Mononuclear cell (primary cell): Measurements from ENCODE around the gene FAM20C. TPM values are rescaled to one million over a fixed set of nuclear protein-coding genes. Genes with fewer than 3 reads are reported as not detected.

Source experiments
- H3K27me3 ChIP-seq: 2 replicates; pipeline ENCODE4 v1.6.0; 2011; ENCODE audit warnings: low read length, control low read depth; ENCODE audit not compliant: insufficient read depth
- H3K4me1 ChIP-seq: 2 replicates; pipeline ENCODE4 v1.5.1; 2011; ENCODE audit warnings: mild to moderate bottlenecking, low read length, control low read depth; ENCODE audit not compliant: insufficient read depth
- H3K4me3 ChIP-seq: 2 replicates; pipeline ENCODE4 v1.5.1; 2011; ENCODE audit warnings: mild to moderate bottlenecking, low read length, moderate library complexity
- H3K9me3 ChIP-seq: 2 replicates; pipeline ENCODE4 v1.5.1; 2011; ENCODE audit warnings: low read depth, mild to moderate bottlenecking, control low read depth, low read length
- total RNA-seq: library from RNA; depleted of rRNA; stranded (reverse); fragments of >200 nt; gene quantifications from one replicate; pipeline ENCODE4 v1.2.3, GENCODE V29; 2012

Gene FAM20C
- total RNA-seq, 1 donor, result 15.3 TPM

DNA sequence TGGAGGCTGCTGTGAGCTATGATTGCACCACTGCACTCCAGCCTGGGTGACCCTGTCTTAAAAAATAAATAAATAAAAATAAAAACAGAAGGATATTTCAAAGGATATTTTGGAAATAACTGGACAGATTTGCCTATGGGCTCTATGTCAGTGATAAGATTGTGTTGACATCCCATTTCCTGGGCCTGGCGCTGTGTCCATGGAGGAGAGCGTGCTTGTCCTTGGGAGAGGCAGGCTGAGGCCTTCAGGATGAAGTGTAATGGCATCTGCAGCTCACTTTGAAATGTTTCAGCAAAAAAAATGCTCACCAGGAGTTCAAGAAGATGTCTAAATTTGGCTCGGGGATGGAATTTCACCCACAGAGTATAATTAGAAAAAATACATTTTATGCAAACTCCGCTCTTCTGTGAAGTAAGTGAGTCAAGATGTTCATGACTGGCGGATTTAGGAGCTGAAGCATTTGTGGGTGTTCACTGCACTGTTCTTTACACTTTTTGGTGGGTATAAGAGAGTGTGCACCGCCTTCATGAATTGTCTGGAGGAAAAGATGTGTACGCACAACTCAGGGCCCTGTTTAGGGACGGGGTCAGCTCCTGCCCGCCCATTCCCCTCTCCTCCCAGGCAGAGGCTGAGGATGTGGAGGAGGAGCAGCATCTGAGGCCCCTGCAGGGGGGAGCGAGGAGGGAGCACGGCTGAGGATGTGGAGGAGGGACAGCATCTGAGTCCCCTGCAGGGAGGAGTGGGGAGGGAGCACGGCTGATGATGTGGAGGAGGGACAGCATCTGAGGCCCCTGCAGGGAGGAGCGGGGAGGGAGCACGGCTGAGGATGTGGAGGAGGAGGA is 79.1 kb downstream of the FAM20C start:
- Histone ChIP-seq H3K4me3 (no peak overlapping the region), H3K9me3 (no peaks in the 10 kb centered on the region), H3K27me3 (no peaks in the 10 kb centered on the region), H3K4me1 (no peaks in the 10 kb centered on the region)

DNA sequence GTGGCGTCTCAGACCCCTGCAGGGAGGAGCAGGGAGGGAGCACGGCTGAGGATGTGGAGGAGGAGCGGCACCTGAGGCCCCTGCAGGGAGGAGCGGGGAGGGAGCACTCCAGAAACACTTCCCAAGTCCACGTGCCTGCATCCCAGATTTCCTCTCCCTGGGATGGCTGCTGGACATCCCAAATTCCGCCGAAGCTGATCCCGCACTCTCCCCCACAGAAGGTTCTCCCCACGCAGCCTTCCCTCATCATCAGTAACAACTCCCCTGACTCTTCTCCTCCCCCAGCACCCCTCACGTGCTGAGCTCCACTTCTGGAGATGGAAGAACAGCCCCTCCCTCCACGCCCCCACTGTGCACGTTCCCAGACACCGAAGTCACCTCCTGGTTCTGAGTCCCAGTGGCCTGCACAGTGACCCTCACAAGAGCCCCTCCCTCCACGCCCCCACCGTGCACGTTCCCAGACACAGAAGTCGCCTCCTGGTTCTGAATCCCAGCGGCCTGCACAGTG is 79.8 kb downstream of the FAM20C start:
- H3K4me3 ChIP-seq, result no peak overlapping the region
- no peaks in the 10 kb centered on the region for H3K9me3 ChIP-seq
- H3K27me3 ChIP-seq, result no peaks in the 10 kb centered on the region
- no peaks in the 10 kb centered on the region for H3K4me1 ChIP-seq

DNA sequence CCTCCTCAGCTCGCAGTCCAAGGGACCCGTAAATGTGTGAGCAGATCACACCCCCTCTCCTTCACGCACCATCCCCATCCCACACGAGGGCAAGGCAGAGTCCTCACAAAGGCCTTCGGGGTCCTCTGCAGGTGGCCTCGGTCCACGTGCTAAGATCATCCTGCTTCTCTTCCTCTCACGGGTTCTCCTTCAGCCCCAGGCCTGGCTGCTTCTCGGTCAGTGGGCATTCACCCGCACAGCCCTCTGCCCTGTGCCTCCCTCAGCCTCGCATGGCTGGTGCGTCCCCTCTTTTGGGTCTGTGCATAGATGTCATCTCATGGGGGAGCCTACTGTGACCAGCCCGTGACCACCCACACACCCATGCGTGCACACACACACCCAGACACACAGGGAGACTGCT is 80.3 kb downstream of the FAM20C start:
- no peaks in the 10 kb centered on the region for H3K9me3 ChIP-seq
- H3K4me3 ChIP-seq, result no peak overlapping the region
- H3K27me3 ChIP-seq, result no peaks in the 10 kb centered on the region
- no peaks in the 10 kb centered on the region for H3K4me1 ChIP-seq

DNA sequence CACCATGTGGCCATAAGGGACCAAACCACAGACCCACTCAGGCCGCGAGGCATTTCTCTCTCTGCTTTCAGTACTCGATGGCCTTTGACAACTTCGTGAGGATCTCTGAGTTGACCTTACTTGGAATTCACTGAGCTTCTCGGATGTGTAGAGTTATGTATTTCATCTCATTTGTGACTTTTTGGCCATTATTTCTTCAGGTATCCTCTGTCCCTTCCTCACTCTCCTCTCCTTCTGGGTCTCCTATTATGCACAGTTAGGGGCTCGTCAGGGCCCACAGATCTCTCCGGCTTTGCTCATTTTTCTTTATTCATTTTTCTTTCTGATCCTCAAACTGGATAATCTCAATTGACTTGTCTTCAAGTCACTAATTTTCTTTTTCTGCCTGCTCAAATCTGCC is 81.0 kb downstream of the FAM20C start:
- no peaks in the 10 kb centered on the region for H3K27me3 ChIP-seq
- no peaks in the 10 kb centered on the region for H3K4me1 ChIP-seq
- no peaks in the 10 kb centered on the region for H3K9me3 ChIP-seq
- H3K4me3 ChIP-seq, result no peak overlapping the region

DNA sequence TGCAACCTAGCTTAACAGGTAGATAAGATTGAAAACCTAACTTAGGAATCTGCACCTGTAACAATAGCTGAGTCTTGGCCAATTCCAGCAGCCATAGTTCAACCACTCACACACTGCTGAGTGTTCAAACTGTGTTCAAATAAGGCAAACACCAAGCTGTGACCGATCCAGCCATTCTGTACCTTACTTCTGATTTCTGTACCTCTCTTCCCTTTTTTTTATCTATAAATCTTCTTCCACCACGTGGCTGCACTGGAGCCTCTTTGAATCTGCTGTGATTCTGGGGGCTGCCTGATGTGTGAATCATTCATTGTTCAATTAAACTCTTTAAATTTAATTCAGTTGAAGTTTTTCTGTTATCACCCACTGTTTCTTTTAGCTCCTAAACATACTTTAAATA is 81.9 kb downstream of the FAM20C start:
- Histone ChIP-seq H3K4me3 (no peak overlapping the region), H3K27me3 (no peaks in the 10 kb centered on the region), H3K9me3 (no peaks in the 10 kb centered on the region), H3K4me1 (no peaks in the 10 kb centered on the region)

DNA sequence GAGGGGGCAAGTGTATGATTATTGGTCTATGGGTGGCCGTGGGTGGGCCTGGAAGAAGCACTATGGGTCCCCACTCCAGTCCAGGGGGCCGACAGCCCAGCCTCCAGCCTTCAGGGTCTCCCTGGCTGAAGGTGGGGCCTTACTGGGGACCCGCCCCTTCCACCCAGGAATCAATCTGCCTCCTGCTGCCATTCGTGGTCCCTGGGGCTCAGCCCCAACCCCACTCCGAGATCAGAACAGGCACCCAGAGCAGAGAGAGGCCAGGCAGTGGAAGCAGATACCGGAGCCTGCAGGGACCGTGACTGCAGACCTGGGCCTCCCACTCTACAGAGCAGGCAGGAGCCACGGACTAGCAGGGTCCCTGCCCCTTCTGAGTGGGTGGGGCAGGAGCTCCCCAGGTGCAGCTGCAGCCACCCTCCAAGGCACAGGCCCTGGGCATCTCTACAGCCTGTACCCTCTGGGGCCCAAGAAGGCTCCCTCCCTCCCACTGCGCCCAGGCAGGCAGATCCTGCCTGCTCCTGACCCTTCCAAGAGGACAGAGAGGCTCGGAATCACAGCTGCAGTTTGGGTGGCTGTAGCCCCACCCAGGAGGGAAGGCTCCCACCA is 84.0 kb downstream of the FAM20C start:
- no peaks in the 10 kb centered on the region for H3K9me3 ChIP-seq
- no peaks in the 10 kb centered on the region for H3K4me1 ChIP-seq
- H3K27me3 ChIP-seq, result no peaks in the 10 kb centered on the region
- H3K4me3 ChIP-seq, result no peak overlapping the region

DNA sequence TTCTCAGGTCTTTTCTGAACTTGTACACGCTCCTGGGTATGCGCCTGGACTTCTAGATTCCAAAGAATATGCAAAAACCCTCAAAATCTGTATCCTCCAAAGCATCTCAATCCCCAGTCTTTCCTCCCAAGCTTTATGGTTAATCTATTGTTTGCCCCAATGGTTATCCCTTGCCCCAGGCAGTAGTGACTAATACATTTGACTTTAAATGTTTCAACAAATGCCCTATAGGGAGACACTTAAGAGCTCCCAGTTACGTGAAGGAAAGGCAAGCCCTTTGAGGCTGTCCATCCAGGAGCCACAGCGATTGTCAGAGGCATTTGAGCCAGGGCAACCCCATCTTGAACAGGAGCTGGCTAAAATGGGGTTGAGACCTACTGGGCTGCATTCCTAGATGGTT is 84.9 kb downstream of the FAM20C start:
- no peak overlapping the region for H3K4me3 ChIP-seq
- H3K27me3 ChIP-seq, result no peaks in the 10 kb centered on the region
- H3K4me1 ChIP-seq, result no peaks in the 10 kb centered on the region
- no peaks in the 10 kb centered on the region for H3K9me3 ChIP-seq

DNA sequence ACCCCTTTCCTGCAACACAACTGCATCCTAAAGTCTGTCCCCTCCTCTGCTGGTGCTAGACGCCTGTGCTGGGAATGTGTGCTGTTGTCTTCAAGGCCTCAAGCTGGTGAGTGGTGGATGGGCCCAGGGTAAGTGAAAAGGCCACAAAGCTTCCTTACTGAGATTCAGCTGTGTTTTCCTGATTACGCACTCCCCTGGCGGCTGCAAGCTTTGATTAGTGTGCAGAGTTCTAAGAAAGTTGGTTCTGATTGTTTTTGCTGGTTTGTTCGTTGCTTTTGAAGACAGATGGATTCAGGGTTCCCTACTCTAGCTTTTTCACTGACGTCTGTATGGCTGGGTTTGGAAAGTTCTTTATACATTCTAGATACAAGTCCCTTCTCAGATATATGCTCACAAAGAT is 85.7 kb downstream of the FAM20C start:
- Histone ChIP-seq H3K27me3 (no peaks in the 10 kb centered on the region), H3K4me3 (no peak overlapping the region), H3K9me3 (no peaks in the 10 kb centered on the region), H3K4me1 (no peaks in the 10 kb centered on the region)

DNA sequence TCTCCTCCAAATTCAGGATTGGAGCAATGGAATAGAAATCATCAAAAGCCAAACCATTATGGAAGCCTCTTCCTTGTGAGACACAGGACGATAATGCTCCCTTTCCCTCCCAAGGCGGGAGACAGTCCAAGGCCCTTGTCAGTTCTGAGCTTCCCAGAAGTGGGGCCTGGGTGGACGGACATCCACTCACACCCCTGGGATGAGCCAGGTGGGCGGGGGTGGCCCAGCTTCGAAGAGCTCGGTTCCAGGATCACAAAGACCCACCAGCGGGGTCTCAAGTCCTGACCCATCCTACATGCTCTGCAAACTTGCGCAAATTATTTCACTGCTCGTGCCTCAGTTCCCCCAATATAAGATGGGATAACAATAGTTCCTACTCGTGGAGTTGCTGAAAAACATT is 87.5 kb downstream of the FAM20C start:
- H3K27me3 ChIP-seq, result no peaks in the 10 kb centered on the region

DNA sequence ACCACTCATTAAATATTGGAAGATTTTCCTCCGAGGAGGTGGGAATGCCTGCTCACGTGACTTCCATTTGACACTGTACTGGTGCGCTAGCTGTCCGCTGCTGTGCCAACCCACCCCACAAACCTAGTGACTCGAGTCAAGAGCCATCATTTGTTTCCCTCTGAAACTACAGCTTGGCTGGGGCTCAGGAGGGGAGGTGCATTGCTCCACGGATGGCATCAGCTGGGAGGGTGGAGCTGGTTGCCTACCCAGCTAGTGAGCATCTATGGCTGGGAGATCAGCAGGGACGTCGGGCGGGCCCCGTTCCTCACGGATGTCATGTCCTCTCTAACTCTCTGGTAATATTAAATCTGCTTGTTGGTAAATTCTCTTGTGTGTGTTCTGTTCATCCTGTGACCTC is 88.1 kb downstream of the FAM20C start:
- Histone ChIP-seq H3K27me3 (no peaks in the 10 kb centered on the region), H3K4me3 (no peak overlapping the region), H3K4me1 (no peaks in the 10 kb centered on the region), H3K9me3 (no peaks in the 10 kb centered on the region)

More for the DNA sequence above, 87.5 kb downstream of the FAM20C start:
- Histone ChIP-seq H3K4me3 (no peak overlapping the region), H3K4me1 (no peaks in the 10 kb centered on the region), H3K9me3 (no peaks in the 10 kb centered on the region)

DNA sequence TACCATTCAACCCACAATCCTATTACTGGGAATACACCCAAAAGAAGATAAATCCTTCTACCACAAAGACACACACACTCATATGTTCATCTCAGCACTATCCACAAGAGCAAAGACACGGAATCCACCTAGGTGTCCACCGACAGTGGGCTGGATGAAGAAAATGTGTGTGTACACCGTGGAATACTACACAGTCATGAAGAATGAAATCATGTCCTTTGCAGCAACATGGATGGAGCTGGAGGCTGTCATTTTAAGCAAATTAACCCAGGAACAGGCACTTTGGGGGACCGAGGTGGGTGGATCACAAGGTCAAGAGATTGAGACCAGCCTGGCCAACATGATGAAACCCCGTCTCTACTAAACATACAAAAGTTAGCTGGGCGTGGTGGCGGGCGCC is 89.3 kb downstream of the FAM20C start:
- Histone ChIP-seq H3K27me3 (no peaks in the 10 kb centered on the region), H3K9me3 (no peaks in the 10 kb centered on the region), H3K4me1 (no peaks in the 10 kb centered on the region), H3K4me3 (no peak overlapping the region)

DNA sequence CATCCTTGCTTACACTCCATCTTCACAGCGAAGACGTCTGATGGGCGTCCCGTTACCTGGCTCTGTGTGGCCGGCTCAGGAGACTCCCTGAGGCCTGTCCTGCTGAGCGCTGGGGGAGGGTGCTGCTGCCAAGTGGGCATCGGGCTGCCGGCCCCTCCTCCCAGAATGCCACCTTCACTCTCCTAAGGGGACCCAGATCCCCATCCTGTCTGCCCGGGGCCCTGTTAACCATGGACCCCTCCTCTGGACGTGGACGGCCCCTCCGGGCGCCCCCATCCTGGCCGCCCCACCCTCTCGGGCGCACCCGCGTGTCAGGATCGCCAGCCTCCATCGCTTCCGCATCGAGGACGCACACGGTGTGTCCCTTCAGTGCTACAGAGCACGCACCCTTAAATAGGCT is 90.2 kb downstream of the FAM20C start:
- Histone ChIP-seq H3K27me3 (no peaks in the 10 kb centered on the region), H3K9me3 (no peaks in the 10 kb centered on the region), H3K4me1 (no peaks in the 10 kb centered on the region), H3K4me3 (no peak overlapping the region)

DNA sequence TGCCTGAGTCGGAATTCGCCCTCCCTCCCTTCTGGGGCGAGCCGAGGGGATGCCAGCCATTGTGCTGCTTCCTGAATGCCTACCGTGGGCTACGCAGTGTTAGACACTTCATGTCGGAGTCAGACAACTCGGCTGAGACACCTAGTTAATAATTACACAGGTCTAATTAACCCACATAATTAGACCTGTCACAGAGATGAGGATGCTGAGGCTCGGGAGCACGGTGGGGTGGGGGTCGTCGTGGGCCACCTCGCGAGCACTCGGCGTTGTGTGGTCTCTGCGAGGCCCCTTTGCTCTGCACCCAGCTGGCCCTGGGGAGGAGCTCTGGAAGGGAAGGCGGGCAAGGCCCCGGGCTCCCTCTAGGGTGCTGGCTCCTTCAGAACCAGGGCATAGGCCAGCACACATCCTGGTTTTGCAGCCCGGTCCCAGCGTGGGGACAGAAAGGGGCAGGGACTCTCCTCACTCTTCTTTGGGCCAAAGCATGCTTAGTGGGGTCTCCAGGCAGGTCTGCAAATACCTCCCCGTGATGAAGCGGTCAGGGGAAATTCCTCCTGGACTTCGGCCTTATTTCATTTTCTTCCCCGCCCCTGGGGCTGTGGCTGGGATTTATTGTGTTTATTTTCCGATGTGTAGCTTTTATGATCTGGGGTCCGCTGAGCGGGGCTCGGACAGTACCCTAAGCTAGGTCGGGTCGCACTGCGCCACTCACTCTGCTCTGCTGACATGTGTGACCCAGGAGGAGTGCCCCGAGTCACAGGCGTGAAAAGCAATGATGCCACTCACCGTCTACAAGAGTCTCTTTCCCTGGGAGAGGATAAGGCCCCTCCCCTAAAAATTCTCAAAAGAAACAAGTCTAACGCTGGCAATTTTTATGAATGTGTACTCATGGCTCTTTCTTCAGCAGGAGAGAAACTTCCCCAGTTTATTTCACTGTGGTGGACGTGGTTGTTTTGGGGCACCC is 92.7 kb downstream of the FAM20C start:
- Histone ChIP-seq H3K4me1 (no peaks in the 10 kb centered on the region), H3K27me3 (peaks cover 11% of the 10 kb centered on the region), H3K4me3 (no peak overlapping the region), H3K9me3 (no peaks in the 10 kb centered on the region)

DNA sequence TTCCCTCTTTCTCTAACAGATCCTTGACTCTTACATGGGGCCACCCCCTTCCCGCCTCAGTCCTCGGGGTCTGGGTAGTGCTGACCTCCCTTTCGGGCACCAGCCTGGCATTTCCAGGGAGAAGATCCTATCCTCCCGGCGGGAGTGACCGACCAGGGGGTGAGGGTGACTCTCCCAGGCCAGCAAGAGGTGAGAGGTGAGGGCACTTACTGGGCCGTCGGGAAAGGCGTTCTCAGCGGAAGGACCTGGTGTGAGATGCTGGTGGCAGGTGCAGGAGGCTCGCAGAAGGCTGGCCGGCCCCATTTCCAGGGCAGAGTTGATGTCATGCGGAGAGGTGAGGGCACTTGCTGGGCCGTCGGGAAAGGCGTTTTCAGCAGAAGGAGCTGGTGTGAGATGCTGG is 93.4 kb downstream of the FAM20C start:
- H3K27me3 ChIP-seq, result peaks cover 11% of the 10 kb centered on the region
- no peak overlapping the region for H3K4me3 ChIP-seq
- no peaks in the 10 kb centered on the region for H3K9me3 ChIP-seq
- H3K4me1 ChIP-seq, result no peaks in the 10 kb centered on the region

DNA sequence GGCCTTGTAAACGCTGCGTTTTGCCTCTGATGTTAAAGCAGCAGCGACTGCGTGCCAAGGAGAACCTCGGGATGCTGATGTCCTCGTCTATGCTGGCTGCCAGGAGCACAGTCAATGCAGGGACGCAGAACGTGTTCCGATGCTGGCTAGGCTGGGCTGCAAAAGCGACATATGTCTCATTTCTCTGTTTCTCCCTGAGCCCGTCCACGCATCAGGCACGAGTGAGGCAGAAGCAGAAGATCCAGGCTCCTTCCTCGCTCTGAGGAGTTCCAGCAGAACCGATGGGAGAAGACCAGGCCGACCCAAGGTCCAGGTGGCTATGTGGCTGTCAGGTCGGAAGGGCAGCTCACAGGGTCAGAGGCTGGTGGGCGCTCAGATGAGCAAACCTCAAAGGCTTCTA is 93.9 kb downstream of the FAM20C start:
- no peaks in the 10 kb centered on the region for H3K4me1 ChIP-seq
- H3K9me3 ChIP-seq, result no peaks in the 10 kb centered on the region
- peaks cover 11% of the 10 kb centered on the region for H3K27me3 ChIP-seq
- no peak overlapping the region for H3K4me3 ChIP-seq
